Measurements from ENCODE around the gene TOB1.
"Not testable (repeated sequence)": the region's sequence is repeated elsewhere in the genome, so short reads cannot be mapped to it uniquely, and the experiment has no call there.

Gene TOB1

GRCh38 chr17:50898369-50899004, 32.3 kb upstream of the TOB1 start:
- DNase-seq (ENCODE audit: low spot score) = no peak

GRCh38 chr17:50894513-50894912, 28.4 kb upstream of the TOB1 start:
- not testable (repeated sequence) for DNase-seq (ENCODE audit: low spot score)

GRCh38 chr17:50893183-50893993, 27.2 kb upstream of the TOB1 start:
- no peak for DNase-seq (ENCODE audit: low spot score)

- DNase-seq (ENCODE audit: low spot score) = no peak
These were observed 26.1 kb upstream of the TOB1 start for GRCh38 chr17:50892101-50892776.

- no peak for DNase-seq (ENCODE audit: low spot score)
These were observed 25.4 kb upstream of the TOB1 start for GRCh38 chr17:50891577-50891989.

- no peak for DNase-seq (ENCODE audit: low spot score)
These were observed 24.7 kb upstream of the TOB1 start for GRCh38 chr17:50890675-50891516.

- no peak for DNase-seq (ENCODE audit: low spot score)
These were observed 23.5 kb upstream of the TOB1 start for GRCh38 chr17:50889528-50890118.

- no peak for DNase-seq (ENCODE audit: low spot score)
These were observed 21.6 kb upstream of the TOB1 start for GRCh38 chr17:50887705-50888245.

- DNase-seq (ENCODE audit: low spot score) = no peak
These were observed 18.5 kb upstream of the TOB1 start for GRCh38 chr17:50884439-50885311.

GRCh38 chr17:50883850-50884438, 17.8 kb upstream of the TOB1 start:
- no peak for DNase-seq (ENCODE audit: low spot score)

- DNase-seq (ENCODE audit: low spot score) = no peak
These were observed 16.7 kb upstream of the TOB1 start for GRCh38 chr17:50882851-50883250.

GRCh38 chr17:50881182-50881581, 15.0 kb upstream of the TOB1 start:
- no peak for DNase-seq (ENCODE audit: low spot score)

GRCh38 chr17:50879086-50879485, 12.9 kb upstream of the TOB1 start:
- DNase-seq (ENCODE audit: low spot score) = no peak

- no peak for DNase-seq (ENCODE audit: low spot score)
These were observed 11.7 kb upstream of the TOB1 start for GRCh38 chr17:50877838-50878237.

- not testable (repeated sequence) for DNase-seq (ENCODE audit: low spot score)
These were observed 10.9 kb upstream of the TOB1 start for GRCh38 chr17:50877042-50877441.

GRCh38 chr17:50875074-50875473, 8.9 kb upstream of the TOB1 start:
- no peak for DNase-seq (ENCODE audit: low spot score)

- DNase-seq (ENCODE audit: low spot score) = peak; percentile 74
These were observed 6.7 kb upstream of the TOB1 start for GRCh38 chr17:50872710-50873424.

GRCh38 chr17:50871898-50872297, 5.7 kb upstream of the TOB1 start:
- no peak for DNase-seq (ENCODE audit: low spot score)

- peak; percentile 74 for DNase-seq (ENCODE audit: low spot score)
These were observed 5.2 kb upstream of the TOB1 start for GRCh38 chr17:50871364-50871763.

Data from CD4-positive, alpha-beta T cell treated with Interleukin-2 at 100 ng/mL for 4 hours (primary cell).